Neural cell (in vitro differentiated cells): ENCODE measurements around the gene OR5A1.

Experiments
- EZH2 ChIP-seq: fragments of 200-600, 300-800 bp; shearing (Covaris generic), sonication (generic); IDR thresholded peaks from 2 replicates; pipeline ENCODE4 v1.6.1; 2014; ENCODE audit warnings: antibody characterized with exemption, low read length, borderline replicate concordance, mild to moderate bottlenecking; ENCODE audit not compliant: insufficient read depth, poor library complexity, severe bottlenecking
- TF ChIP-seq, protein P1 (sequence below): fragments of 450-650 bp; IDR thresholded peaks from 2 replicates; pipeline ENCODE4 v1.5.1; 2014; ENCODE audit warnings: antibody characterized with exemption, mild to moderate bottlenecking, moderate library complexity; ENCODE audit not compliant: poor library complexity, severe bottlenecking

DNA sequence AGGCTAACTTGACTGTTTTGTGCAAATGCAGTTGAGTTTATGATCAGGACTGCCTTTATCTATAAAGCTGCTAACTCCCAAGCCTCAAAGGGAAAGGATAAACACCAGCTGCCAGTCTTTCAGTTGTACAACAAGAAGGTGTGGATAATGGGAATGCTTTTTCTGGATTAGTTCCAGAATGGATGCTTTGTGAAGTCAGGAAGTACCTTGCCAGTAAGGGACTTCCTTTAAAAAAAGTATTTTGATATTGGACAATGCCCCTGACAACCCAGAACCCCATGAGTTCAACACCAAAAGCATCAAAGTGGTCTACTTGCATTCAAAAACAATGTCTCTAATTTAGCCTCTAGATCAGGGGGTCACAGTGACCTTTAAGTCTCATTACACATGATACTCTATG lies 42.1 kb upstream of the OR5A1 start:
- no peak for TF ChIP-seq EZH2
- TF ChIP-seq, protein P1, sequence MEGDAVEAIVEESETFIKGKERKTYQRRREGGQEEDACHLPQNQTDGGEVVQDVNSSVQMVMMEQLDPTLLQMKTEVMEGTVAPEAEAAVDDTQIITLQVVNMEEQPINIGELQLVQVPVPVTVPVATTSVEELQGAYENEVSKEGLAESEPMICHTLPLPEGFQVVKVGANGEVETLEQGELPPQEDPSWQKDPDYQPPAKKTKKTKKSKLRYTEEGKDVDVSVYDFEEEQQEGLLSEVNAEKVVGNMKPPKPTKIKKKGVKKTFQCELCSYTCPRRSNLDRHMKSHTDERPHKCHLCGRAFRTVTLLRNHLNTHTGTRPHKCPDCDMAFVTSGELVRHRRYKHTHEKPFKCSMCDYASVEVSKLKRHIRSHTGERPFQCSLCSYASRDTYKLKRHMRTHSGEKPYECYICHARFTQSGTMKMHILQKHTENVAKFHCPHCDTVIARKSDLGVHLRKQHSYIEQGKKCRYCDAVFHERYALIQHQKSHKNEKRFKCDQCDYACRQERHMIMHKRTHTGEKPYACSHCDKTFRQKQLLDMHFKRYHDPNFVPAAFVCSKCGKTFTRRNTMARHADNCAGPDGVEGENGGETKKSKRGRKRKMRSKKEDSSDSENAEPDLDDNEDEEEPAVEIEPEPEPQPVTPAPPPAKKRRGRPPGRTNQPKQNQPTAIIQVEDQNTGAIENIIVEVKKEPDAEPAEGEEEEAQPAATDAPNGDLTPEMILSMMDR: no peak
